ENCODE data around the gene PLCB4. TPM values are rescaled to one million over a fixed set of nuclear protein-coding genes. Genes with fewer than 3 reads are reported as not detected.

PLCB4 gene
- total and polyA plus RNA-seq, 8 donors, result 0.56 to 9.3 (median 2.3) TPM

- H3K9me3 ChIP-seq, result no peaks in the 10 kb centered on the region
- DNase-seq (peak in 3 of 6 donors; percentile 5 to 14 (median 9)), FAIRE-seq (no peak), ATAC-seq (peak; percentile 61 to 94 (median 88))
- intact Hi-C loops (cut with DNase I), result no loop called here
- WGBS, 2 donors, result 51 to 56% methylated on average over 10 of the region's 10 CpGs
- H3K4me3 ChIP-seq, result no peak overlapping the region
- H3K27me3 ChIP-seq, result no peaks in the 10 kb centered on the region
- no peak for TF ChIP-seq CTCF (IDR thresholded peaks at IDR 0.05)
- H3K36me3 ChIP-seq, result no peaks in the 10 kb centered on the region
- H3K27ac ChIP-seq, result peak overlapping the region in 2 of 4 donors; percentile 58 to 61
- H3K4me1 ChIP-seq, result peaks cover 0 to 4% (median 0%) of the 10 kb centered on the region in 3 donors
These were observed 232.5 kb downstream of the PLCB4 start for GRCh38 chr20:9301129-9302090.

GRCh38 chr20:9302091-9302462 is 233.2 kb downstream of the PLCB4 start:
- Histone ChIP-seq H3K36me3 (no peaks in the 10 kb centered on the region), H3K4me3 (no peak overlapping the region), H3K9me3 (no peaks in the 10 kb centered on the region), H3K27me3 (no peaks in the 10 kb centered on the region), H3K27ac (peak overlapping the region in 2 of 4 donors; percentile 30 to 58), H3K4me1 (peaks cover 0 to 4% (median 0%) of the 10 kb centered on the region in 3 donors)
- ATAC-seq (peak in 2 of 4 donors; percentile 39 to 45), DNase-seq (no peak), FAIRE-seq (no peak)
- WGBS, 2 donors, result 3 to 13% methylated on average over 1 of the region's 1 CpG
- TF ChIP-seq CTCF (IDR thresholded peaks at IDR 0.05), result no peak
- intact Hi-C loops (cut with DNase I), result no loop called here

GRCh38 chr20:9306521-9306920 is 237.6 kb downstream of the PLCB4 start:
- Histone ChIP-seq H3K4me3 (no peak overlapping the region), H3K4me1 (peaks cover 0 to 4% (median 0%) of the 10 kb centered on the region in 3 donors), H3K9me3 (no peaks in the 10 kb centered on the region), H3K36me3 (no peaks in the 10 kb centered on the region), H3K27me3 (no peaks in the 10 kb centered on the region), H3K27ac (no peak overlapping the region)
- no peak for DNase-seq
- intact Hi-C loops (cut with DNase I), result no loop called here
- ATAC-seq, result no peak
- no peak for TF ChIP-seq CTCF (IDR thresholded peaks at IDR 0.05)
- 62 to 70% methylated on average over 1 of the region's 1 CpG for WGBS, 2 donors
- FAIRE-seq, result no peak

GRCh38 chr20:9308056-9308455 is 239.2 kb downstream of the PLCB4 start:
- no peak overlapping the region for H3K27ac ChIP-seq
- no peaks in the 10 kb centered on the region for H3K9me3 ChIP-seq
- 91 to 97% methylated on average over 1 of the region's 1 CpG for WGBS, 2 donors
- intact Hi-C loops (cut with DNase I), result no loop called here
- H3K4me1 ChIP-seq, result no peaks in the 10 kb centered on the region
- no peak overlapping the region for H3K4me3 ChIP-seq
- ATAC-seq, result no peak
- no peak for DNase-seq
- no peak for TF ChIP-seq CTCF (IDR thresholded peaks at IDR 0.05)
- FAIRE-seq, result no peak
- H3K36me3 ChIP-seq, result no peaks in the 10 kb centered on the region
- no peaks in the 10 kb centered on the region for H3K27me3 ChIP-seq

- 55 to 71% methylated on average over 1 of the region's 1 CpG for WGBS, 2 donors
- intact Hi-C loops (cut with DNase I), result no loop called here
- FAIRE-seq (no peak), DNase-seq (no peak), ATAC-seq (no peak)
- H3K36me3 ChIP-seq, result no peaks in the 10 kb centered on the region
- no peaks in the 10 kb centered on the region for H3K4me1 ChIP-seq
- H3K9me3 ChIP-seq, result no peaks in the 10 kb centered on the region
- H3K27ac ChIP-seq, result no peak overlapping the region
- no peak overlapping the region for H3K4me3 ChIP-seq
- H3K27me3 ChIP-seq, result no peaks in the 10 kb centered on the region
- no peak for TF ChIP-seq CTCF (IDR thresholded peaks at IDR 0.05)
These were observed 242.2 kb downstream of the PLCB4 start for GRCh38 chr20:9311132-9311531.

All from pancreas (tissue), 10 donors.